ENCODE measurements around the gene ZNF784. TPM values are rescaled to one million over a fixed set of nuclear protein-coding genes. Genes with fewer than 3 reads are reported as not detected.

The ZNF784 gene
- total RNA-seq, 3 donors from 2014 or later: 2.6 to 6.7 (median 4.9) TPM

GRCh38 chr19:55633861-55634260 lies 9.5 kb upstream of the ZNF784 start:
- Histone ChIP-seq H3K4me3 (no peak overlapping the region), H3K4me1 (no peaks in the 10 kb centered on the region), H3K36me3 (no peaks in the 10 kb centered on the region), H3K9me3 (no peaks in the 10 kb centered on the region), H3K27me3 (no peaks in the 10 kb centered on the region), H3K27ac (peak overlapping the region; percentile 75 to 100)
- intact Hi-C loops (cut with DNase I; ENCODE audit: low total_unique reads): no loop called here
- TF ChIP-seq POLR2AphosphoS5 (IDR thresholded peaks at IDR 0.05): no peak
- no peak for TF ChIP-seq POLR2A (IDR thresholded peaks at IDR 0.05)
- TF ChIP-seq CTCF (IDR thresholded peaks at IDR 0.05): no peak
- DNase-seq (ENCODE audit: low spot score in 2 of 2): no peak

- TF ChIP-seq POLR2A (IDR thresholded peaks at IDR 0.05) (no peak), CTCF (IDR thresholded peaks at IDR 0.05) (peak; percentile 84 to 93 (median 85))
- Histone ChIP-seq H3K27me3 (no peaks in the 10 kb centered on the region), H3K36me3 (no peaks in the 10 kb centered on the region), H3K27ac (peak overlapping the region; percentile 62 to 68), H3K9me3 (no peaks in the 10 kb centered on the region), H3K4me1 (no peaks in the 10 kb centered on the region), H3K4me3 (no peak overlapping the region)
- intact Hi-C loops (cut with DNase I; ENCODE audit: low total_unique reads): no loop called here
- peak; percentile 80 to 94 for DNase-seq (ENCODE audit: low spot score in 2 of 2)
These were observed 8.1 kb upstream of the ZNF784 start for GRCh38 chr19:55632463-55632834.

GRCh38 chr19:55626350-55626749 lies 2.0 kb upstream of the ZNF784 start:
- H3K4me3 ChIP-seq: no peak overlapping the region
- no peaks in the 10 kb centered on the region for H3K9me3 ChIP-seq
- H3K27me3 ChIP-seq: no peaks in the 10 kb centered on the region
- H3K27ac ChIP-seq: no peak overlapping the region
- no peaks in the 10 kb centered on the region for H3K4me1 ChIP-seq
- no peak for DNase-seq (ENCODE audit: low spot score in 2 of 2)
- intact Hi-C loops (cut with DNase I; ENCODE audit: low total_unique reads): no loop called here
- no peaks in the 10 kb centered on the region for H3K36me3 ChIP-seq
- TF ChIP-seq CTCF (IDR thresholded peaks at IDR 0.05): no peak
- no peak for TF ChIP-seq POLR2AphosphoS5 (IDR thresholded peaks at IDR 0.05)
- TF ChIP-seq POLR2A (IDR thresholded peaks at IDR 0.05): no peak

- Histone ChIP-seq H3K4me1 (no peaks in the 10 kb centered on the region), H3K27ac (peak overlapping the region; percentile 97 to 99), H3K9me3 (no peaks in the 10 kb centered on the region), H3K27me3 (no peaks in the 10 kb centered on the region), H3K4me3 (peak overlapping the region; percentile 58 to 74 (median 66)), H3K36me3 (no peaks in the 10 kb centered on the region)
- intact Hi-C loops (cut with DNase I; ENCODE audit: low total_unique reads): no loop called here
- DNase-seq (ENCODE audit: low spot score in 2 of 2): no peak
- no peak for TF ChIP-seq POLR2A (IDR thresholded peaks at IDR 0.05)
- TF ChIP-seq CTCF (IDR thresholded peaks at IDR 0.05): no peak
- no peak for TF ChIP-seq POLR2AphosphoS5 (IDR thresholded peaks at IDR 0.05)
These were observed 599 bp upstream of the ZNF784 start for GRCh38 chr19:55625004-55625326.

GRCh38 chr19:55623561-55623960 lies 805 bp downstream of the ZNF784 start:
- Histone ChIP-seq H3K9me3 (no peaks in the 10 kb centered on the region), H3K27ac (peak overlapping the region; percentile 97 to 99), H3K36me3 (no peaks in the 10 kb centered on the region), H3K4me1 (no peaks in the 10 kb centered on the region), H3K27me3 (no peaks in the 10 kb centered on the region), H3K4me3 (peak overlapping the region; percentile 58 to 74 (median 66))
- TF ChIP-seq POLR2A (IDR thresholded peaks at IDR 0.05) (no peak), CTCF (IDR thresholded peaks at IDR 0.05) (no peak), POLR2AphosphoS5 (IDR thresholded peaks at IDR 0.05) (no peak)
- intact Hi-C loops (cut with DNase I; ENCODE audit: low total_unique reads): no loop called here
- no peak for DNase-seq (ENCODE audit: low spot score in 2 of 2)

All from breast epithelium (tissue), 4 donors.